KOPT-K1 (cell line): Measurements from ENCODE around the gene PRIM2.
"Not testable (repeated sequence)": the region's sequence is repeated elsewhere in the genome, so short reads cannot be mapped to it uniquely, and the experiment has no call there.

Experiments used
- H3K27ac ChIP-seq: fragments of 200-600 bp; sonication (generic); 2 replicates; pipeline ENCODE4 v1.5.1; 2016; ENCODE audit warnings: antibody characterized with exemption, mild to moderate bottlenecking, low read depth, low read length; ENCODE audit not compliant: poor library complexity, severe bottlenecking
- H3K36me3 ChIP-seq: fragments of 200-600 bp; sonication (generic); 2 replicates; pipeline ENCODE4 v1.5.1; 2017; ENCODE audit warnings: antibody characterized with exemption, mild to moderate bottlenecking, low read length, moderate library complexity; ENCODE audit not compliant: insufficient read depth
- H3K9me3 ChIP-seq: fragments of 200-600 bp; sonication (generic); 2 replicates; pipeline ENCODE4 v1.5.1; 2017; ENCODE audit warnings: antibody characterized with exemption, low read length, mild to moderate bottlenecking; ENCODE audit not compliant: insufficient read depth, poor library complexity, severe bottlenecking

PRIM2 gene

GRCh38 chr6:57579489-57579888, 262.1 kb downstream of the PRIM2 start:
- H3K36me3 ChIP-seq, H3K27ac ChIP-seq, H3K9me3 ChIP-seq: not testable (repeated sequence)

GRCh38 chr6:57581586-57581985, 264.2 kb downstream of the PRIM2 start:
- H3K27ac ChIP-seq, H3K36me3 ChIP-seq, H3K9me3 ChIP-seq: not testable (repeated sequence)

- H3K9me3 ChIP-seq, H3K27ac ChIP-seq, H3K36me3 ChIP-seq: not testable (repeated sequence)
Observed at GRCh38 chr6:57601105-57601504, 283.7 kb downstream of the PRIM2 start.

GRCh38 chr6:57605303-57605702, 287.9 kb downstream of the PRIM2 start:
- H3K27ac ChIP-seq, H3K36me3 ChIP-seq, H3K9me3 ChIP-seq: not testable (repeated sequence)

GRCh38 chr6:57606331-57606730, 288.9 kb downstream of the PRIM2 start:
- H3K36me3 ChIP-seq, H3K9me3 ChIP-seq, H3K27ac ChIP-seq: not testable (repeated sequence)

- H3K27ac ChIP-seq, H3K36me3 ChIP-seq: not testable (repeated sequence)
Observed at GRCh38 chr6:57610612-57611011, 293.2 kb downstream of the PRIM2 start.

GRCh38 chr6:57618959-57619358, 301.5 kb downstream of the PRIM2 start:
- H3K9me3 ChIP-seq, result not testable (repeated sequence)

More at GRCh38 chr6:57610612-57611011, 293.2 kb downstream of the PRIM2 start:
- H3K9me3 ChIP-seq, result not testable (repeated sequence)

GRCh38 chr6:57631773-57632172, 314.3 kb downstream of the PRIM2 start:
- not testable (repeated sequence) for H3K36me3 ChIP-seq, H3K9me3 ChIP-seq, H3K27ac ChIP-seq

More at GRCh38 chr6:57618959-57619358, 301.5 kb downstream of the PRIM2 start:
- not testable (repeated sequence) for H3K27ac ChIP-seq, H3K36me3 ChIP-seq

GRCh38 chr6:57658526-57658925, 341.1 kb downstream of the PRIM2 start:
- H3K36me3 ChIP-seq, H3K27ac ChIP-seq, H3K9me3 ChIP-seq: not testable (repeated sequence)

- not testable (repeated sequence) for H3K27ac ChIP-seq
Observed at GRCh38 chr6:57659794-57660193, 342.4 kb downstream of the PRIM2 start.

GRCh38 chr6:57660940-57661339, 343.5 kb downstream of the PRIM2 start:
- not testable (repeated sequence) for H3K9me3 ChIP-seq, H3K27ac ChIP-seq, H3K36me3 ChIP-seq

More at GRCh38 chr6:57659794-57660193, 342.4 kb downstream of the PRIM2 start:
- H3K9me3 ChIP-seq, H3K36me3 ChIP-seq: not testable (repeated sequence)

GRCh38 chr6:57668108-57668507, 350.7 kb downstream of the PRIM2 start:
- H3K36me3 ChIP-seq, H3K27ac ChIP-seq, H3K9me3 ChIP-seq: not testable (repeated sequence)

GRCh38 chr6:57671237-57671636, 353.8 kb downstream of the PRIM2 start:
- H3K9me3 ChIP-seq, H3K36me3 ChIP-seq, H3K27ac ChIP-seq: not testable (repeated sequence)

- H3K9me3 ChIP-seq, H3K27ac ChIP-seq, H3K36me3 ChIP-seq: not testable (repeated sequence)
Observed at GRCh38 chr6:57671937-57672627, 354.7 kb downstream of the PRIM2 start.

GRCh38 chr6:57673281-57673680, 355.9 kb downstream of the PRIM2 start:
- not testable (repeated sequence) for H3K36me3 ChIP-seq, H3K27ac ChIP-seq, H3K9me3 ChIP-seq

- H3K27ac ChIP-seq, H3K36me3 ChIP-seq, H3K9me3 ChIP-seq: not testable (repeated sequence)
Observed at GRCh38 chr6:57675386-57675785, 358.0 kb downstream of the PRIM2 start.
